Activated CD4-positive, alpha-beta memory T cell treated with anti-CD3 and anti-CD28 coated beads for 36 hours (primary cell): ENCODE results near the gene SLC39A12. TPM values are rescaled to one million over a fixed set of nuclear protein-coding genes. Genes with fewer than 3 reads are reported as not detected.
"Not testable (repeated sequence)": the region's sequence is repeated elsewhere in the genome, so short reads cannot be mapped to it uniquely, and the experiment has no call there.

ENCODE experiments used
- CTCF ChIA-PET: fragments of 350-600 bp; sonication (Branson Sonifier 250); formaldehyde crosslinking; loops from one replicate; lab custom pipeline; 2021; ENCODE audit warnings: antibody characterized with exemption, inconsistent platforms; lab: Charles Lee
- POLR2A ChIA-PET: fragments of 350-600 bp; sonication (Branson Sonifier 250); formaldehyde crosslinking; loops from one replicate; lab custom pipeline; 2021; ENCODE audit warnings: antibody characterized with exemption; lab: Charles Lee
- DNase-seq: peaks from one replicate; pipeline ENCODE4 v3.0.0-alpha.2; 2020
- H3K27ac Mint-ChIP-seq: one replicate; pipeline ENCODE4 v1.8.0; 2021; ENCODE audit warnings: mixed read lengths
- H3K27me3 Mint-ChIP-seq: one replicate; pipeline ENCODE4 v1.8.0; 2021; ENCODE audit warnings: mixed read lengths
- H3K36me3 Mint-ChIP-seq: one replicate; pipeline ENCODE4 v1.8.0; 2021; ENCODE audit warnings: mixed read lengths
- H3K4me1 Mint-ChIP-seq: one replicate; pipeline ENCODE4 v1.8.0; 2021; ENCODE audit warnings: low read depth, mixed read lengths
- H3K4me3 Mint-ChIP-seq: one replicate; pipeline ENCODE4 v1.8.0; 2021; ENCODE audit warnings: mild to moderate bottlenecking, mixed read lengths
- H3K9me3 Mint-ChIP-seq: one replicate; pipeline ENCODE4 v1.8.0; 2021; ENCODE audit warnings: mixed read lengths
- intact Hi-C: fragments of 100-400 bp; cut with micrococcal nuclease; formaldehyde crosslinking; loops from one replicate; pipeline ENCODE4 v1.15.1; 2023
- total RNA-seq, 2 experiments: library from RNA; stranded (reverse); gene quantifications; one replicate each; pipeline ENCODE4 v1.2.3, GENCODE V29; 2021

The SLC39A12 gene
- total RNA-seq, 2 experiments from 2014 or later, result not detected

DNA sequence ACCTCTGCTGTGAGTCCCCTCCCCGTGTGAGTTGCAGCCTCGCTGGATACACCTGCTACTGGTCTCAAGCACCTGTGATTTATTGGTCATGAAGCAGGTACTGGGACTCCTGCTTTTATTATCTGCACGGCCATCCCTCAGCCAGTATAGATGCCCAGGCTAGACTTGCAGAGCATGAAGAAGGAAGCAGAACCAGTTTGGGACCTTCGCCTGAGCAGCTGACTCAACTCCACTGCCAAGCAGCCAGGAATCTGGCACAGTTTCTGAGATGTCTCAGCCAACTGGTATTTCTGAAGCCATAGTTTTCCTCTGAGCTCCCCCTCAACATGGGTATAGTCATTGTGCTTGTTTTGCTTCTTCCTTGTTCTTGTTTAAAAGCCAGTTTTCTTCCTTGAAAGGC lies 28.0 kb upstream of the SLC39A12 start:
- intact Hi-C loops, result no loop called here
- Mint-ChIP-seq H3K27ac (no peak overlapping the region), H3K4me1 (no peaks in the 10 kb centered on the region), H3K27me3 (no peaks in the 10 kb centered on the region), H3K9me3 (no peaks in the 10 kb centered on the region), H3K4me3 (no peak overlapping the region), H3K36me3 (no peaks in the 10 kb centered on the region)
- ChIA-PET CTCF (no interaction called here), POLR2A (no interaction called here)
- no peak for DNase-seq

DNA sequence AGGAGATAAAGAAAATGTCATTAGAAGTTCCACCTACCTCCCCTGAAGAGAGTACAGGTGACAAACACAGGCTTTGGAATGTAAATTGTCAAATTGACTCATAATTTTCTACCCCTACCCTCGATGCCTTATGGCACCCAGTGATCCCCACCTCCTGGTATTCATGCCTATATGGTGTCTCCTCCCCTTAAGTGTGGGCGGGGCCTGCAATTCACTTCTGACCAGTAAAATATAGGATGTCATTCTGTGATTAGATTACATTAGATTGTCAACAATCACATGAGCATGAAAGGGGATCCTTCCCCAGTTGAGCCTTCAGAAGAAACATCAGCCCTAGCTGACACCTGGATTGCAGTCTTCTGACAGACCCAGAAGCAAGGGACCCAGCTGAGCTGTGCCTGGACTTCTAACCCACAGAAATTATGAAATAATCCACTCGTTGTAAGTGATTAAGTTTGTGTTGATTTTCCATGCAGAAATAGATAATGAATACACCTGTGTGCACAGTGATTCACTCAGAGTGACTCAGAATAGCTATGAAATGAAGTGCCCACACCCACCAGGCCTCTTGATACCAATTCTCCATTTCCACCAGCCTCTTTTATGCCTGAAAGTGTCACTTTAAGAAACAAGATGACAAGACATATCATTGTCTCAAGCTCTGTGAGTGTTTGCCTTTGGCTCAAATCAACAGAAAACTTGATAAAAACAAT lies 8.5 kb upstream of the SLC39A12 start:
- H3K36me3 Mint-ChIP-seq, result no peaks in the 10 kb centered on the region
- no peaks in the 10 kb centered on the region for H3K9me3 Mint-ChIP-seq
- ChIA-PET POLR2A (no interaction called here), CTCF (no interaction called here)
- H3K27me3 Mint-ChIP-seq, result peaks cover 3% of the 10 kb centered on the region
- H3K4me1 Mint-ChIP-seq, result no peaks in the 10 kb centered on the region
- intact Hi-C loops, result no loop called here
- no peak for DNase-seq
- no peak overlapping the region for H3K4me3 Mint-ChIP-seq
- H3K27ac Mint-ChIP-seq, result no peak overlapping the region

DNA sequence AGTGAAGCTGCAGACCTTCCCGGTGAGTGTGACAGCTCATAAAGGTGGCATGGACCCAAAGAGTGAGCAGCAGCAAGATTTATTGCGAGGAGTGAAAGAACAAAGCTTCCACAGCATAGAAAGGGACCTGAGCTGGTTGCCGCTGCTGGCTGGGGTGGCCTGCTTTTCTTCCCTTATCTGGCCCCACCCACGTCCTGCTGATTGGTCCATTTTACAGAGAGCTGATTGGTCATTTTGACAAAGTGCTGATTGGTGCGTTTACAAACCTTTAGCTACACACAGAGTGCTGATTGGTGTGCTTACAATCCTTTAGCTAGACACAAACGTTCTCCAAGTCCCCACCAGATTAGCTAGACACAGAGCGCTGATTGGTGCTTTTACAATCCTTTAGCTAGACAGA lies 1.4 kb upstream of the SLC39A12 start:
- H3K27me3 Mint-ChIP-seq, H3K4me1 Mint-ChIP-seq, H3K36me3 Mint-ChIP-seq, intact Hi-C loops, H3K9me3 Mint-ChIP-seq, DNase-seq, CTCF ChIA-PET, H3K4me3 Mint-ChIP-seq, POLR2A ChIA-PET, H3K27ac Mint-ChIP-seq: not testable (repeated sequence)

DNA sequence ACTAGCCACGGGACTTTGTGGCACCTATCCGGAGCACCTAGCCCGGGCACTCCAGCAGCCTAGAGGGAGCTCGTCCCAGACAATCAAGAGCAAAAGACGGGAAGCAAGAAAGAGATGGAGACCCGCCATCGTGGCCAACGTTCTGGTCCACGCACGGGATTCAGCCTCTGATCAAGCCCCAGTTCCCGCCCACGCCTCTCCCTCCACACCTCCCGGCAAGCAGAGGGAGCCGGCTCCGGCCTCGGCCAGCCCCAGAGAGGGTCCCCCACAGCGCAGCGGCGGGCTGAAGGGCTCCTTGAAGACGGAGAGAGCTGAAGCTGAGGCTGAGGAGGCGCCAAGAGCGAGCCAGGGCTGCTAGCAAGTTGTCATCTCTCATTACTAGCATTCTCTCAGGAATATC lies 992 bp upstream of the SLC39A12 start:
- intact Hi-C loops, result no loop called here
- Mint-ChIP-seq H3K9me3 (no peaks in the 10 kb centered on the region), H3K27me3 (peaks cover 3% of the 10 kb centered on the region), H3K27ac (no peak overlapping the region), H3K4me1 (no peaks in the 10 kb centered on the region), H3K36me3 (no peaks in the 10 kb centered on the region), H3K4me3 (no peak overlapping the region)
- no peak for DNase-seq
- ChIA-PET POLR2A (no interaction called here), CTCF (no interaction called here)

DNA sequence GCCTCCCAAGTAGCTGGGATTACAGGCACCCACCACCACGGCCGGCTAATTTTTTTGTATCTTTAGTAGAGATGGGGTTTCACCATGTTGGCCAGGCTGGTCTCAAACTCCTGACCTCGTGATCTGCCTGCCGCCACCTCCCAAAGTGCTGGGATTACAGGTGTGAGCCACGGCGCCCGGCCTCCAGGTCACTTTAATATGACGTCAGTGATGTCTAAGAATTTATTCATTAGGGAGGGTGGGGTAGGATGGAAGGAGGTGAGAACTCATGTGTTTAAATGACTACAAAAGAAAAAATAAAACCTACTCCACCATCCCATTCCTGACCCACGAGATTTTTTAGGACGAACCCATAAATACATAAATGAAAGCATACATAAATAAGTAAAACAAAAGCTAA lies 2.7 kb downstream of the SLC39A12 start:
- H3K36me3 Mint-ChIP-seq, DNase-seq, H3K9me3 Mint-ChIP-seq, H3K4me1 Mint-ChIP-seq, CTCF ChIA-PET, POLR2A ChIA-PET, H3K27ac Mint-ChIP-seq, intact Hi-C loops, H3K4me3 Mint-ChIP-seq, H3K27me3 Mint-ChIP-seq: not testable (repeated sequence)

DNA sequence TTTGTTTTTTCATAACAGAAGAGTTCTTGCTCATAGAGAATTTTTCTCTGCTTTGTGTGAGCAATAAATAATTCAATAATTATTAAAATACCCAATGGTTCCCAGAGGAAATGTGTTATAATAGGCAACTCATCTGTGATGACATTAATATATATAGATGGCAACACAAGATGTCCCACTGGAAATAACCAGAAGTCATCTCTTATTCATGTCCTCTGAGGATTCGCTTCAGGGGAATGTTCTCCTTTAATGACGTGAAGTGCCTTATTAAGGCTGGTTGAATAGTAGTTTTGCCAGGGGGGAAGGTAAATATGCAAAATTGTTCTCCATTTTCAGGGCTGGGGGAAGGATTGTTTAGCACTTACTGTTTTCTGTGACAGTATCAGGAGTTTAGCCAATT lies 3.1 kb downstream of the SLC39A12 start:
- intact Hi-C loops, result no loop called here
- no peak for DNase-seq
- peaks cover 3% of the 10 kb centered on the region for H3K9me3 Mint-ChIP-seq
- ChIA-PET CTCF (no interaction called here), POLR2A (no interaction called here)
- H3K27me3 Mint-ChIP-seq, result peaks cover 1% of the 10 kb centered on the region
- no peak overlapping the region for H3K27ac Mint-ChIP-seq
- H3K36me3 Mint-ChIP-seq, result no peaks in the 10 kb centered on the region
- H3K4me3 Mint-ChIP-seq, result no peak overlapping the region
- H3K4me1 Mint-ChIP-seq, result no peaks in the 10 kb centered on the region

DNA sequence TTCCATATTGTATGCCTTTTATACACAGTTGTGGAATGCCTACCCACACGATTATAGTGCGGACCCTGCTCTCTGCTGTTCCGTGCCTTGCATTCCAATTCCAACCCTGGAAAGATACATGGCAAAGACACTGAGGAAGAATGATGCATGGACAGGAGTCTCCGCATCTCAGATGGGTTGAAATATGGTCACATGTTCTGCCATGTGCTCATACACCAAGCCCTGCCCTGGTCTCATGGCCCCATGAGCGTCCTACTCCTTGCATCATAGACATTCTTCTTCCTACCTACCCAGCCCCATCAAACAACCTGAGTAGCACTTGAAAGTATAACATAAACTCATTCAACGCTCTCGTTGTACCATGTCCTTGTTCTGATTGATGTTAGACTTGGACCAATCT lies 6.3 kb downstream of the SLC39A12 start:
- H3K27ac Mint-ChIP-seq, result no peak overlapping the region
- ChIA-PET POLR2A (no interaction called here), CTCF (no interaction called here)

DNA sequence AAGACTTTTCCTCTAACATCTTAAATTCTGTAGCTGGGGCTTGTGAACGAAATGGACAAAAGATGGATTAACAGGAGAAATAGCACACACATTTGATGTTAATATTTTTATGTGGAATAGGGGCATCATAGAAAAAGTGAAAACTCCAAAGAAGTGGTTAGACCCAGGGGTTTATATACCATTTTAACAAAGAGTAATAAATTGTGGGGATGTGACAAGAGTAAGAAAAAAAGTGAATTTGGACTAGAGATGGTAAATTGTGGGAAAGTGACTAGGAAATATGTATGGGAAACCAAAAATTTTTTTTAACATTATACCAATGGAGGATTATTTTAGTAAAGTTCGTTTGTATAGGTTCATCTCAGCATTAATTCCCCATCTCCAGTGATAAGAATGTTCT lies 8.2 kb downstream of the SLC39A12 start:
- POLR2A ChIA-PET, result no interaction called here
- Mint-ChIP-seq H3K9me3 (peaks cover 3% of the 10 kb centered on the region), H3K36me3 (no peaks in the 10 kb centered on the region), H3K4me3 (no peak overlapping the region), H3K27me3 (peaks cover 1% of the 10 kb centered on the region), H3K4me1 (no peaks in the 10 kb centered on the region), H3K27ac (no peak overlapping the region)
- intact Hi-C loops, result no loop called here
- DNase-seq, result no peak
- CTCF ChIA-PET, result no interaction called here

More for the DNA sequence above, 6.3 kb downstream of the SLC39A12 start:
- Mint-ChIP-seq H3K9me3 (peaks cover 3% of the 10 kb centered on the region), H3K36me3 (no peaks in the 10 kb centered on the region), H3K4me3 (no peak overlapping the region), H3K27me3 (peaks cover 1% of the 10 kb centered on the region), H3K4me1 (no peaks in the 10 kb centered on the region)
- intact Hi-C loops, result no loop called here
- DNase-seq, result no peak

DNA sequence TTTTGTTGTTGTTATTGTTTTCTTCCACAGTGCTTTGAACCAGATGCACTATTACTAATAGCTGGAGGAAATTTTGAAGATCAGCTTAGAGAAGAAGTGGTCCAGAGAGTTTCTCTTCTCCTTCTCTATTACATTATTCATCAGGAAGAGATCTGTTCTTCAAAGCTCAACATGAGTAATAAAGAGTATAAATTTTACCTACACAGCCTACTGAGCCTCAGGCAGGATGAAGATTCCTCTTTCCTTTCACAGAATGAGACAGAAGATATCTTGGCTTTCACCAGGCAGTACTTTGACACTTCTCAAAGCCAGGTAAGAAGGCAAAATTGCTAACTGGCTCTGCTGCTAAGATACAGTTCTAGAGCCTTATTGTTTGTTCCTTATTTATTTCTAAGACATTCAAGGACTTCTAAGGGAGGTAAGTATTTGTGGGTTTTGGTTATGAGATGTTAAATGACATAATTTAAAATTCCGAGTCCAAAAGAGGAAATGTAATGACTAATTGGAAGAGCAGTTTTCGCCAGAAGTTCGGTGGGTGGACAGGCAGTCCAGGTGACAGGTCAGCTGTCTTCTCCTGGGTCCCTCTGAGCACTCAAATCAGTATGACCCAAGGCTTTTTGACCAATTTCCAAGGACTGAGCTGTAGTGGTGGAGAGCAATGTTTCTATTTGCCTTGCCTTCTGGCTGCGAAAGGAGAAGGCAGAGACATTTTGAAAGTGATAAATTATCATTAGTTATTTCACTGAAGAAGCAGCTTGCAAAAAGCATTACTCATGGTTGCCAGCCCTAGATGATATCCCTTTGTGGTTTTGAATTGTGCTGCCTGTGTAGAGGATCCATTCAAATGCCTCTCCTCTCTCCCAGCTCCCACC lies 10.1 kb downstream of the SLC39A12 start:
- Mint-ChIP-seq H3K27ac (no peak overlapping the region), H3K4me1 (no peaks in the 10 kb centered on the region), H3K36me3 (no peaks in the 10 kb centered on the region), H3K27me3 (peaks cover 1% of the 10 kb centered on the region), H3K9me3 (peaks cover 3% of the 10 kb centered on the region), H3K4me3 (no peak overlapping the region)
- CTCF ChIA-PET, result no interaction called here
- intact Hi-C loops, result no loop called here
- no peak for DNase-seq
- POLR2A ChIA-PET, result no interaction called here

DNA sequence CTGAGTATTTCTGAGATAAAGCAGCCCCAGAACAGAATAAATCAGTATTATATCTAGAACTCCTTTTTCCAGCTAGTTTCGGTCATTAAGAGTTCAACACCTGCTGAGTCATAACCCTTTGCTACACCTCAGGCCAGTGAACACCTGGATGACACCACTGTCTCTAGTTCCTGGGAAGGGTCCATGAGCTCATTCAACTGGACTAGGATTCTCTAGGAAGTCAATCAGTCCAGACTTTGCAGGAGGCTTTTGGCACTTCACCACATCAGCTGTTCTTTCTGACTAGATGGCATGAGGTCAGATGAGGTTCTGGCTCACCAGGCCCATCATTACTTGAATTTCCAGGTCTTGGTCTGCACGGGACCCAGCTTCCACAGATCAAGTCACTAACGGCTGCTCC lies 11.7 kb downstream of the SLC39A12 start:
- POLR2A ChIA-PET, result no interaction called here
- no peaks in the 10 kb centered on the region for H3K4me1 Mint-ChIP-seq
- no peak for DNase-seq
- intact Hi-C loops, result no loop called here
- no peak overlapping the region for H3K4me3 Mint-ChIP-seq
- no peaks in the 10 kb centered on the region for H3K27me3 Mint-ChIP-seq
- no peak overlapping the region for H3K27ac Mint-ChIP-seq
- peaks cover 7% of the 10 kb centered on the region for H3K9me3 Mint-ChIP-seq
- CTCF ChIA-PET, result no interaction called here
- H3K36me3 Mint-ChIP-seq, result no peaks in the 10 kb centered on the region

DNA sequence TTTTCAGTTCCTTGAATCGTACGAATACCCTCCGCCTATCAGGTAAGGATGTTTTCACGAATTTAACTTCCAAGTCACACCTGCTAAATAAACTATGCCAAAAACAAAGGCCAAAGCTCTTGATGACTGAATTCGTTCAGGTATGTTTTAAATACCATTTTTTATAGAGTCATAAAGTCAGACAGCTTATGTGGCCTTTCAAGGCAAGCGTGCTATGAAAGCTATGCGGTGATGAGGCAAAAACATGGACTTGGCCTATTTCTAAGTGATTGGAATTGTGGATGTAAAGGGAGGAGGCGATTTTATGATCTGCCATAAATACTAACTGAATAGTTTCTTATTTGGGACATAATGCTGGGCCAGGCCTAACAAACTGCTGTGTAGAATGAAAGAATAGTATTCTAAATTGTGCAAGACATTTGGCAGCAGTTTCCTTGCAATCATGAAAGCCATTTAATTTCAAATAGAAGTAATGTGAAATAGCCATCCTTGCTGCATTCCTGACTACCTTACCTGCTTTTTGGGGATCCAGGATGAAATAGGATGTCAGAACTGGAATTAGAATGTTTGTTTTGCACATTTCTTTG lies 14.0 kb downstream of the SLC39A12 start:
- Mint-ChIP-seq H3K27ac (no peak overlapping the region), H3K4me1 (no peaks in the 10 kb centered on the region), H3K36me3 (no peaks in the 10 kb centered on the region), H3K4me3 (no peak overlapping the region), H3K9me3 (peaks cover 21% of the 10 kb centered on the region), H3K27me3 (no peaks in the 10 kb centered on the region)
- ChIA-PET CTCF (no interaction called here), POLR2A (no interaction called here)
- DNase-seq, result no peak
- intact Hi-C loops, result no loop called here

DNA sequence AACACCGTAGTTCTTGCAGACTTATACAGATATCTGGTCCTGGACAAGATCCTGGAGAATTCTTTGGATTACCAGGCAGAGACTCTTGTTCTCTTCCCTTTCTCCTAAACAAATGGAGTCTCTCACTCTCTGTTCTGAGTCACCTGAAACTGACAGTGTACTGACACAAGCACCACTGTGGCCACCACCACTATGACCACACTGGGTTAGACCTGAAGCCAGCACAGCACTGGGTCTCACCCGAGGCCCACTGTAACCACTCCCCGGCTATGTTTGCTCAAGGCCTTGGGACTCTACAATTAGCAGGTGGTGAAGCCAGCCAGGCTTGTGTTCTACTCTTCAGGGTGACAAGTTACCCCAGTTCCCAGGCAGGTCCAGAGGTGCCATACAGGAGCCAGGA lies 22.8 kb downstream of the SLC39A12 start:
- no peak for DNase-seq
- Mint-ChIP-seq H3K27ac (no peak overlapping the region), H3K9me3 (peaks cover 19% of the 10 kb centered on the region), H3K27me3 (no peaks in the 10 kb centered on the region), H3K36me3 (no peaks in the 10 kb centered on the region), H3K4me1 (no peaks in the 10 kb centered on the region), H3K4me3 (no peak overlapping the region)
- intact Hi-C loops, result no loop called here
- ChIA-PET POLR2A (no interaction called here), CTCF (no interaction called here)
